GM18520 (cell line): Measurements from ENCODE around the gene CTSG.
"Not testable (repeated sequence)": the region's sequence is repeated elsewhere in the genome, so short reads cannot be mapped to it uniquely, and the experiment has no call there.

Experiments
- ATAC-seq: cut with Tn5 transposase; IDR thresholded peaks from one replicate; pipeline ENCODE4 v1.9.1; 2021; ENCODE audit not compliant: unreplicated experiment

Gene CTSG

DNA sequence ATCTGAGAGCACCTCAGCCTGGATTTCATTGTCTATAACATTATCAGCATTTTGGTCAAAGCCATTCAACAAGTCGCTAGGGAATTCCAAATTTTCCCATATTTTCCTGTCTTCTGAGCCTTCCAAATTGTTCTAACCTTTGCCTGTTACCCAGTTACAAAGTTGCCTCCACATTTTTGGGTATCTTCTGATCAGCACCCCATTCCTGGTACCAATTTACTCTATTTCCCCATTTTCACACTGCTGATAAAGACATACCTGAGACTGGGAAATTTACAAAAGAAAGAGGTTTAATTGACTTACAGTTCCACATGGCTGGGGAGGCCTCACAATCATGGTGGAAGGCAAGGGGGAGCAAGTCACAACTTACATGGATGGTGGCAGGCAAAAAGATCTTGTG lies 27.0 kb downstream of the CTSG start:
- not testable (repeated sequence) for ATAC-seq

DNA sequence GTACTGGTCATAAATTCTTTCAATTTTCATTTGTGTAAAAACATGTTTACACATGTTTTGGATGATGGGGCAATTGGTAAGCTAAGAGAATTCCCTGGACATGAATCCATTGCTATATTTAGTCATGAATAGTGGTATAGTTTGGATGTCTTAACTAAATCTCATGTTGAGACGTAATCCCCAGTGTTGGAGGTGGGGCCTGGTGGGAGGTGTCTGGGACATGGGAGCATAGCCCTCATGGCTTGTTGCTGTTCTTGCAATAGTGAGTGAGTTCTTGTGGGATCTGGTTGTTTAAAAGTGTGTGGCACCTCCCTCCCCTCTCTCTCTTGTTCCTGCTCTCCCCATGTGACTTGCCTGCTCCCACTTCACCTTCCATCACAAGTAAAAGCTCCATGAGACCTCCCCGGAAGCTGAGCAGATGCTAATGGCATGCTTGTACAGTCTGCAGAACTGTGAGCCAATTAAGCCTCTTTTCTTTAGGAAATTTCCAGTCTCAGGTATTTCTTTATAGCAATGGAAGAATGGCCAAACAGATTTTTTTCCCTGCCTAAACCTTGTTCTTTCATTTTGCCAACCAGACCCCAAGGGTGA lies 33.6 kb downstream of the CTSG start:
- ATAC-seq = no peak

- ATAC-seq = peak; percentile 60
These were observed 40.3 kb downstream of the CTSG start for GRCh38 chr14:24535737-24536136.

DNA sequence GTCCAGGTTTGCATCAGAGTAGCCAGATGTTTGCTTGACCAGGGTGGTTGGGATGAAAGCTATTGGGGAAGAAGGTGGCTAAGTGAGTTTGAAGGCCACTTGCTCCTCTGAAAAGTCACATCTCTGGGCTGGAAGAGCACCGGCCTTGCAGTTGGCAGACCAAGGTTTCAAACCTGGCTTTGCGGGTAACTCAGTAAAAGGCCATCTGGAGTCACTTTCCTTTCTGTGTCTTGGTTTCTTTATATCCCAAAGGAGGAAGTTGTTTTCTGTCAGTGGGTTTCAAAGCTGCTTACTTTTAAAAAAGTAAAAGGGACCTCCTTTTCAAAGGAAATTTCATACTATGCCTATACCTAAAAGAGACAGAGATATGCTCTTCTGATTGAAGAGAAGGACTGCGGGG lies 41.8 kb downstream of the CTSG start:
- ATAC-seq = no peak

- not testable (repeated sequence) for ATAC-seq
These were observed 50.0 kb downstream of the CTSG start for GRCh38 chr14:24525877-24526620.
